ENCODE results near the gene FTSJ1. TPM values are rescaled to one million over a fixed set of nuclear protein-coding genes. Genes with fewer than 3 reads are reported as not detected.

FTSJ1 gene
- total RNA-seq, 1 experiment from 2014 or later = 53.9 TPM

GRCh38 chrX:48496660-48497059, 20.7 kb downstream of the FTSJ1 start (continued):
- TF ChIP-seq ZNF532 (CRISPR knock-in tag; IDR thresholded peaks at IDR 0.05; ENCODE audit: borderline replicate concordance) (no peak), GABPB1 (CRISPR knock-in tag; IDR thresholded peaks at IDR 0.05) (no peak), PRRX2 (CRISPR knock-in tag; IDR thresholded peaks at IDR 0.05) (no peak), E2F5 (CRISPR knock-in tag; IDR thresholded peaks at IDR 0.05) (no peak), USF2 (CRISPR knock-in tag; IDR thresholded peaks at IDR 0.05) (no peak), GRHL2 (CRISPR knock-in tag; IDR thresholded peaks at IDR 0.05; ENCODE audit: insufficient replicate concordance, severe bottlenecking) (no peak), ELF4 (CRISPR knock-in tag; IDR thresholded peaks at IDR 0.05; ENCODE audit: low read depth) (no peak), FOXJ3 (CRISPR knock-in tag; IDR thresholded peaks at IDR 0.05; ENCODE audit: borderline replicate concordance) (no peak), TEAD1 (CRISPR knock-in tag; IDR thresholded peaks at IDR 0.05) (no peak)

- no peaks in the 10 kb centered on the region for H3K9me3 Mint-ChIP-seq
- no peaks in the 10 kb centered on the region for H3K27me3 Mint-ChIP-seq (ENCODE audit: low read depth)
- ATAC-seq (no peak), DNase-seq (ENCODE audit: low spot score) (no peak)
- H3K27ac Mint-ChIP-seq = no peak overlapping the region
- ChIA-PET CTCF (no interaction called here), POLR2A (no interaction called here)
- no peak overlapping the region for H3K4me3 Mint-ChIP-seq
- no peaks in the 10 kb centered on the region for H3K36me3 Mint-ChIP-seq
- TF ChIP-seq ZNF263 (CRISPR knock-in tag; IDR thresholded peaks at IDR 0.05; ENCODE audit: low read depth) = no peak
- no peak for TF ChIP-seq ZNF396 (CRISPR knock-in tag; IDR thresholded peaks at IDR 0.05; ENCODE audit: borderline replicate concordance)
- no peak for TF ChIP-seq MYBL2 (CRISPR knock-in tag; IDR thresholded peaks at IDR 0.05)
- no peaks in the 10 kb centered on the region for H3K4me1 Mint-ChIP-seq
Observed at GRCh38 chrX:48497871-48498270, 21.9 kb downstream of the FTSJ1 start.

- POLR2A ChIA-PET = no interaction called here
- TF ChIP-seq IRF2 (CRISPR knock-in tag; IDR thresholded peaks at IDR 0.05; ENCODE audit: borderline replicate concordance, low read depth) = no peak
- no peak for TF ChIP-seq HMGA2 (CRISPR knock-in tag; IDR thresholded peaks at IDR 0.05)
- TF ChIP-seq ATF6 (CRISPR knock-in tag; IDR thresholded peaks at IDR 0.05) = no peak
- no peak for TF ChIP-seq ZNF423 (CRISPR knock-in tag; IDR thresholded peaks at IDR 0.05)
- TF ChIP-seq SMAD4 (CRISPR knock-in tag; IDR thresholded peaks at IDR 0.05) = no peak
- no peak for TF ChIP-seq HMGXB4 (CRISPR knock-in tag; IDR thresholded peaks at IDR 0.05)
- TF ChIP-seq MLX (CRISPR knock-in tag; IDR thresholded peaks at IDR 0.05) = no peak
- TF ChIP-seq NR2C2 (CRISPR knock-in tag; IDR thresholded peaks at IDR 0.05) = no peak
- ATAC-seq = no peak
- CTCF ChIA-PET = no interaction called here
- H3K4me1 Mint-ChIP-seq = no peaks in the 10 kb centered on the region
- no peaks in the 10 kb centered on the region for H3K27me3 Mint-ChIP-seq (ENCODE audit: low read depth)
- DNase-seq (ENCODE audit: low spot score) = no peak
- no peak overlapping the region for H3K27ac Mint-ChIP-seq
- no peaks in the 10 kb centered on the region for H3K9me3 Mint-ChIP-seq
- H3K4me3 Mint-ChIP-seq = no peak overlapping the region
- no peaks in the 10 kb centered on the region for H3K36me3 Mint-ChIP-seq
Observed at GRCh38 chrX:48498374-48498809, 22.4 kb downstream of the FTSJ1 start.

All from WTC11 (cell line).